Hepatocyte (in vitro differentiated cells): Measurements from ENCODE around the gene FAM241A.

Experiments
- EZH2 ChIP-seq: fragments of 200-600 bp; sonication (generic); IDR thresholded peaks from 2 replicates; pipeline ENCODE4 v1.6.1; 2016; ENCODE audit warnings: antibody characterized with exemption, mild to moderate bottlenecking, borderline replicate concordance
- EZH2phosphoT487 ChIP-seq: fragments of 200-600 bp; sonication (generic); IDR thresholded peaks from one replicate; pipeline ENCODE4 v1.6.1; 2018; ENCODE audit warnings: antibody characterized with exemption, mild to moderate bottlenecking, low read depth, moderate library complexity; ENCODE audit not compliant: unreplicated experiment, severe bottlenecking
- TF ChIP-seq, protein P1 (sequence below): fragments of 200-600 bp; sonication (generic); IDR thresholded peaks from 2 replicates; pipeline ENCODE4 v1.5.1; 2016; ENCODE audit warnings: antibody characterized with exemption, mild to moderate bottlenecking; ENCODE audit not compliant: poor library complexity

GRCh38 chr4:112190684-112191083 is 45.4 kb downstream of the FAM241A start:
- TF ChIP-seq, protein P1, sequence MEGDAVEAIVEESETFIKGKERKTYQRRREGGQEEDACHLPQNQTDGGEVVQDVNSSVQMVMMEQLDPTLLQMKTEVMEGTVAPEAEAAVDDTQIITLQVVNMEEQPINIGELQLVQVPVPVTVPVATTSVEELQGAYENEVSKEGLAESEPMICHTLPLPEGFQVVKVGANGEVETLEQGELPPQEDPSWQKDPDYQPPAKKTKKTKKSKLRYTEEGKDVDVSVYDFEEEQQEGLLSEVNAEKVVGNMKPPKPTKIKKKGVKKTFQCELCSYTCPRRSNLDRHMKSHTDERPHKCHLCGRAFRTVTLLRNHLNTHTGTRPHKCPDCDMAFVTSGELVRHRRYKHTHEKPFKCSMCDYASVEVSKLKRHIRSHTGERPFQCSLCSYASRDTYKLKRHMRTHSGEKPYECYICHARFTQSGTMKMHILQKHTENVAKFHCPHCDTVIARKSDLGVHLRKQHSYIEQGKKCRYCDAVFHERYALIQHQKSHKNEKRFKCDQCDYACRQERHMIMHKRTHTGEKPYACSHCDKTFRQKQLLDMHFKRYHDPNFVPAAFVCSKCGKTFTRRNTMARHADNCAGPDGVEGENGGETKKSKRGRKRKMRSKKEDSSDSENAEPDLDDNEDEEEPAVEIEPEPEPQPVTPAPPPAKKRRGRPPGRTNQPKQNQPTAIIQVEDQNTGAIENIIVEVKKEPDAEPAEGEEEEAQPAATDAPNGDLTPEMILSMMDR = no peak
- TF ChIP-seq EZH2 (no peak), EZH2phosphoT487 (no peak)
